ENCODE results near the gene SOST. TPM values are rescaled to one million over a fixed set of nuclear protein-coding genes. Genes with fewer than 3 reads are reported as not detected.

Gene SOST
- total and polyA plus RNA-seq, 2 experiments from 2014 or later: not detected

- Histone ChIP-seq H3K4me2 (ENCODE audit: unreplicated experiment) (no peak overlapping the region), H3K9me3 (ENCODE audit: low read depth) (no peaks in the 10 kb centered on the region), H3K9ac (no peak overlapping the region), H3K4me3 (no peak overlapping the region), H2AFZ (no peak overlapping the region), H3K27me3 (replicated peaks; ENCODE audit: insufficient read depth) (no peaks in the 10 kb centered on the region), H3K9me2 (ENCODE audit: insufficient read depth) (no peaks in the 10 kb centered on the region), H3K4me1 (ENCODE audit: insufficient read depth) (peaks cover 6% of the 10 kb centered on the region), H3K27ac (no peak overlapping the region), H3F3A (ENCODE audit: insufficient read depth) (no peaks in the 10 kb centered on the region), H4K20me1 (ENCODE audit: insufficient read depth) (no peaks in the 10 kb centered on the region), H3K36me3 (ENCODE audit: low read depth) (peaks cover 10% of the 10 kb centered on the region; the same call in 1 of the 2 replicates), H3K79me2 (ENCODE audit: insufficient read depth) (peaks cover 20% of the 10 kb centered on the region)
- no peak for TF ChIP-seq EZH2 (IDR thresholded peaks at IDR 0.05; ENCODE audit: insufficient read depth, poor library complexity, severe bottlenecking)
- TF ChIP-seq EZH2phosphoT487 (IDR thresholded peaks at IDR 0.05; ENCODE audit: insufficient read depth, low read depth): no peak
- in situ Hi-C loops (cut with MboI): no loop called here
- DNase-seq: no peak
- WGBS, 2 experiments (ENCODE audit: low coverage in 1 of 2, low lambda C conversion rate in 2 of 2, missing lambda C conversion rate in 2 of 2): 87 to 88% methylated on average over 16 of the region's 16 CpGs
Observed at GRCh38 chr17:43774304-43775250, 16.0 kb upstream of the SOST start.

GRCh38 chr17:43772877-43773648, 14.5 kb upstream of the SOST start:
- no peak overlapping the region for H2AFZ ChIP-seq
- TF ChIP-seq EZH2phosphoT487 (IDR thresholded peaks at IDR 0.05; ENCODE audit: insufficient read depth, low read depth): no peak
- no peak for TF ChIP-seq EZH2 (IDR thresholded peaks at IDR 0.05; ENCODE audit: insufficient read depth, poor library complexity, severe bottlenecking)
- in situ Hi-C loops (cut with MboI): no loop called here
- no peak for DNase-seq
- H3K4me1 ChIP-seq (ENCODE audit: insufficient read depth): peaks cover 6% of the 10 kb centered on the region
- H3K79me2 ChIP-seq (ENCODE audit: insufficient read depth): peaks cover 19% of the 10 kb centered on the region
- peaks cover 17% of the 10 kb centered on the region; the same call in 1 of the 2 replicates for H3K36me3 ChIP-seq (ENCODE audit: low read depth)
- no peak overlapping the region for H3K9ac ChIP-seq
- H3K4me3 ChIP-seq: no peak overlapping the region
- no peaks in the 10 kb centered on the region for H4K20me1 ChIP-seq (ENCODE audit: insufficient read depth)
- H3F3A ChIP-seq (ENCODE audit: insufficient read depth): peaks cover 7% of the 10 kb centered on the region; the same call in 1 of the 2 replicates
- H3K9me3 ChIP-seq (ENCODE audit: low read depth): no peaks in the 10 kb centered on the region
- no peaks in the 10 kb centered on the region for H3K27me3 ChIP-seq (replicated peaks; ENCODE audit: insufficient read depth)
- H3K27ac ChIP-seq: no peak overlapping the region
- 94 to 95% methylated on average over 8 to 10 of the region's 10 CpGs for WGBS, 2 experiments (ENCODE audit: low coverage in 1 of 2, low lambda C conversion rate in 2 of 2, missing lambda C conversion rate in 2 of 2)
- no peaks in the 10 kb centered on the region for H3K9me2 ChIP-seq (ENCODE audit: insufficient read depth)
- H3K4me2 ChIP-seq (ENCODE audit: unreplicated experiment): no peak overlapping the region

GRCh38 chr17:43771463-43771862, 12.9 kb upstream of the SOST start:
- Histone ChIP-seq H3K27me3 (replicated peaks; ENCODE audit: insufficient read depth) (no peaks in the 10 kb centered on the region), H3K4me2 (ENCODE audit: unreplicated experiment) (no peak overlapping the region), H3K9me3 (ENCODE audit: low read depth) (no peaks in the 10 kb centered on the region), H3F3A (ENCODE audit: insufficient read depth) (peaks cover 7% of the 10 kb centered on the region; the same call in 1 of the 2 replicates), H3K9ac (no peak overlapping the region), H3K4me3 (no peak overlapping the region), H2AFZ (no peak overlapping the region), H4K20me1 (ENCODE audit: insufficient read depth) (no peaks in the 10 kb centered on the region), H3K79me2 (ENCODE audit: insufficient read depth) (peaks cover 3% of the 10 kb centered on the region), H3K4me1 (ENCODE audit: insufficient read depth) (no peaks in the 10 kb centered on the region), H3K27ac (no peak overlapping the region), H3K36me3 (ENCODE audit: low read depth) (peaks cover 17% of the 10 kb centered on the region; the same call in 1 of the 2 replicates), H3K9me2 (ENCODE audit: insufficient read depth) (no peaks in the 10 kb centered on the region)
- 93% methylated on average over 9 of the region's 9 CpGs for WGBS, 2 experiments (ENCODE audit: low coverage in 1 of 2, low lambda C conversion rate in 2 of 2, missing lambda C conversion rate in 2 of 2)
- in situ Hi-C loops (cut with MboI): no loop called here
- TF ChIP-seq EZH2phosphoT487 (IDR thresholded peaks at IDR 0.05; ENCODE audit: insufficient read depth, low read depth) (no peak), EZH2 (IDR thresholded peaks at IDR 0.05; ENCODE audit: insufficient read depth, poor library complexity, severe bottlenecking) (no peak)
- DNase-seq: no peak

GRCh38 chr17:43770957-43771356, 12.4 kb upstream of the SOST start:
- no peak for DNase-seq
- Histone ChIP-seq H3K4me1 (ENCODE audit: insufficient read depth) (no peaks in the 10 kb centered on the region), H4K20me1 (ENCODE audit: insufficient read depth) (no peaks in the 10 kb centered on the region), H3K27me3 (replicated peaks; ENCODE audit: insufficient read depth) (no peaks in the 10 kb centered on the region), H2AFZ (no peak overlapping the region), H3K9ac (no peak overlapping the region), H3K36me3 (ENCODE audit: low read depth) (peaks cover 17% of the 10 kb centered on the region; the same call in 1 of the 2 replicates), H3K79me2 (ENCODE audit: insufficient read depth) (no peaks in the 10 kb centered on the region), H3K4me2 (ENCODE audit: unreplicated experiment) (no peak overlapping the region), H3K9me3 (ENCODE audit: low read depth) (no peaks in the 10 kb centered on the region), H3K4me3 (no peak overlapping the region), H3K27ac (no peak overlapping the region), H3K9me2 (ENCODE audit: insufficient read depth) (no peaks in the 10 kb centered on the region), H3F3A (ENCODE audit: insufficient read depth) (peaks cover 10% of the 10 kb centered on the region; the same call in 1 of the 2 replicates)
- no peak for TF ChIP-seq EZH2 (IDR thresholded peaks at IDR 0.05; ENCODE audit: insufficient read depth, poor library complexity, severe bottlenecking)
- no peak for TF ChIP-seq EZH2phosphoT487 (IDR thresholded peaks at IDR 0.05; ENCODE audit: insufficient read depth, low read depth)
- in situ Hi-C loops (cut with MboI): no loop called here
- 88 to 100% methylated on average over 2 of the region's 2 CpGs for WGBS, 2 experiments (ENCODE audit: low coverage in 1 of 2, low lambda C conversion rate in 2 of 2, missing lambda C conversion rate in 2 of 2)
